ENCODE measurements around the gene AAMP.

The AAMP gene

GRCh38 chr2:218253232-218253625 is 16.7 kb downstream of the AAMP start:
- no peak for TF ChIP-seq CTCF (IDR thresholded peaks at IDR 0.05; ENCODE audit: insufficient read depth, low read length, poor library complexity, severe bottlenecking)
- H3K4me3 ChIP-seq (replicated peaks; ENCODE audit: low read depth, low read length): no peak overlapping the region
- no peaks in the 10 kb centered on the region for H3K27me3 ChIP-seq (replicated peaks; ENCODE audit: control insufficient read depth, insufficient read depth, low read length)
- DNase-seq (ENCODE audit: extremely low read depth, insufficient read length): no peak
- peaks cover 52% of the 10 kb centered on the region for H3K36me3 ChIP-seq (ENCODE audit: control insufficient read depth, insufficient read depth, low read length)

- no peaks in the 10 kb centered on the region for H3K27me3 ChIP-seq (replicated peaks; ENCODE audit: control insufficient read depth, insufficient read depth, low read length)
- DNase-seq (ENCODE audit: extremely low read depth, insufficient read length): no peak
- peaks cover 54% of the 10 kb centered on the region for H3K36me3 ChIP-seq (ENCODE audit: control insufficient read depth, insufficient read depth, low read length)
- no peak overlapping the region for H3K4me3 ChIP-seq (replicated peaks; ENCODE audit: low read depth, low read length)
- no peak for TF ChIP-seq CTCF (IDR thresholded peaks at IDR 0.05; ENCODE audit: insufficient read depth, low read length, poor library complexity, severe bottlenecking)
These were observed 17.3 kb downstream of the AAMP start for GRCh38 chr2:218252509-218253231.

GRCh38 chr2:218249691-218250090 is 20.2 kb downstream of the AAMP start:
- no peaks in the 10 kb centered on the region for H3K27me3 ChIP-seq (replicated peaks; ENCODE audit: control insufficient read depth, insufficient read depth, low read length)
- DNase-seq (ENCODE audit: extremely low read depth, insufficient read length): no peak
- TF ChIP-seq CTCF (IDR thresholded peaks at IDR 0.05; ENCODE audit: insufficient read depth, low read length, poor library complexity, severe bottlenecking): no peak
- peaks cover 65% of the 10 kb centered on the region for H3K36me3 ChIP-seq (ENCODE audit: control insufficient read depth, insufficient read depth, low read length)
- no peak overlapping the region for H3K4me3 ChIP-seq (replicated peaks; ENCODE audit: low read depth, low read length)

GRCh38 chr2:218245214-218245613 is 24.7 kb downstream of the AAMP start:
- peaks cover 59% of the 10 kb centered on the region for H3K36me3 ChIP-seq (ENCODE audit: control insufficient read depth, insufficient read depth, low read length)
- no peak for DNase-seq (ENCODE audit: extremely low read depth, insufficient read length)
- no peak for TF ChIP-seq CTCF (IDR thresholded peaks at IDR 0.05; ENCODE audit: insufficient read depth, low read length, poor library complexity, severe bottlenecking)

GRCh38 chr2:218244665-218245064 is 25.3 kb downstream of the AAMP start:
- no peaks in the 10 kb centered on the region for H3K27me3 ChIP-seq (replicated peaks; ENCODE audit: control insufficient read depth, insufficient read depth, low read length)
- no peak for DNase-seq (ENCODE audit: extremely low read depth, insufficient read length)
- no peak for TF ChIP-seq CTCF (IDR thresholded peaks at IDR 0.05; ENCODE audit: insufficient read depth, low read length, poor library complexity, severe bottlenecking)
- H3K4me3 ChIP-seq (replicated peaks; ENCODE audit: low read depth, low read length): no peak overlapping the region
- peaks cover 55% of the 10 kb centered on the region for H3K36me3 ChIP-seq (ENCODE audit: control insufficient read depth, insufficient read depth, low read length)

More at GRCh38 chr2:218245214-218245613, 24.7 kb downstream of the AAMP start:
- Histone ChIP-seq H3K4me3 (replicated peaks; ENCODE audit: low read depth, low read length) (no peak overlapping the region), H3K27me3 (replicated peaks; ENCODE audit: control insufficient read depth, insufficient read depth, low read length) (no peaks in the 10 kb centered on the region)
